Ishikawa (cell line): ENCODE measurements around the gene ADGRG3.

Experiments used
- CEBPB ChIP-seq: IDR thresholded peaks from 2 replicates; pipeline ENCODE4 v1.6.1; 2012
- CREB1 ChIP-seq: IDR thresholded peaks from 2 replicates; pipeline ENCODE4 v1.6.1; 2012; ENCODE audit warnings: low read depth
- EP300 ChIP-seq: IDR thresholded peaks from 2 replicates; pipeline ENCODE4 v1.6.1; 2012; ENCODE audit warnings: borderline replicate concordance
- FOXM1 ChIP-seq: IDR thresholded peaks from 2 replicates; pipeline ENCODE4 v1.6.1; 2012; ENCODE audit warnings: low read depth, borderline replicate concordance
- MAX ChIP-seq: IDR thresholded peaks from 2 replicates; pipeline ENCODE4 v1.6.1; 2012
- RAD21 ChIP-seq: IDR thresholded peaks from 2 replicates; pipeline ENCODE4 v1.6.1; 2012; ENCODE audit warnings: low read depth
- REST ChIP-seq: IDR thresholded peaks from 2 replicates; pipeline ENCODE4 v1.6.1; 2012; ENCODE audit warnings: low read depth, mild to moderate bottlenecking
- TAF1 ChIP-seq: IDR thresholded peaks from 2 replicates; pipeline ENCODE4 v1.6.1; 2012; ENCODE audit warnings: low read depth, mild to moderate bottlenecking
- TCF12 ChIP-seq: IDR thresholded peaks from 2 replicates; pipeline ENCODE4 v1.6.1; 2012; ENCODE audit warnings: low read depth
- USF1 ChIP-seq: IDR thresholded peaks from 2 replicates; pipeline ENCODE4 v1.6.1; 2012
- YY1 ChIP-seq: IDR thresholded peaks from 2 replicates; pipeline ENCODE4 v1.6.1; 2012; ENCODE audit warnings: low read depth

- TF ChIP-seq REST (no peak), EP300 (no peak), TAF1 (no peak), TCF12 (no peak), YY1 (no peak), MAX (no peak), CEBPB (no peak), CREB1 (no peak), RAD21 (no peak), FOXM1 (no peak), USF1 (no peak)
Measured at GRCh38 chr16:57695680-57696069, 27.6 kb downstream of the ADGRG3 start.
